OCI-LY3 (cell line): ENCODE results near the gene SRRM5.

Experiments used
- EZH2phosphoT487 ChIP-seq: fragments of 200-600 bp; shearing (Covaris generic); IDR thresholded peaks from 2 replicates; pipeline ENCODE4 v1.6.1; 2018; ENCODE audit warnings: antibody characterized with exemption, mixed run types, low read depth
- TF ChIP-seq, protein P1 (sequence below): fragments of 200-600, 300-600 bp; sonication (generic); IDR thresholded peaks from 2 replicates; pipeline ENCODE4 v1.5.1; 2014; ENCODE audit warnings: antibody characterized with exemption, low read length, low read depth

DNA sequence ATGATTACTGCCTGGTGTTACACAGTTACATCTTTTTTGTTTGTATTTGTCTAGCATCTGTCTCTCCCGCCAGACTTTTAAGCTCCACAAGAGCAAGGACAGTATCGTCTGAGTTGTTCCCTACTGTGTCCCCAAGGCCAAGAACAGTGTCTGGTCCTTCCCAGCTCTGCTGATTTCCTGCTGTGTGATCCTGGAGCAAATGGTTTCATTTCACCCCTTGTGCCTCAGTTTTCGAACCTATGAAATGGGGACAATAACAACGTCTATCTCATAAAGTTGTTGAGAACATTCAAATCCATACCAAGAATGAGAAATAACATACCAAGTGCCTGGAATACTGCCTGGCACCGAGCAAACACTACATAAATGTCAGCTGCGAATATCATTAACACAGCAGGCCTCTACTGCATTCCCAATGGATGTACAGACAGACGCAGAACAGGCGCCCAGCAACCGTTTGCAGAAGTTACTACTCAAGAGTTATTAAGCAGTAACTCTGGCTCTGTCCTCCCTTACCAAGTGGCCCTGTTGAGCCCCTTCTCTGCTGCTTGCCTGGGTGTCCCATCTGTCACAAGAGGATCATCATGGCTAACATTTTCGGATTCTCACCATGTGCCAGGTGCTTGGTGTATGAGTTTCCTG, 48.0 kb upstream of the SRRM5 start:
- TF ChIP-seq, protein P1, sequence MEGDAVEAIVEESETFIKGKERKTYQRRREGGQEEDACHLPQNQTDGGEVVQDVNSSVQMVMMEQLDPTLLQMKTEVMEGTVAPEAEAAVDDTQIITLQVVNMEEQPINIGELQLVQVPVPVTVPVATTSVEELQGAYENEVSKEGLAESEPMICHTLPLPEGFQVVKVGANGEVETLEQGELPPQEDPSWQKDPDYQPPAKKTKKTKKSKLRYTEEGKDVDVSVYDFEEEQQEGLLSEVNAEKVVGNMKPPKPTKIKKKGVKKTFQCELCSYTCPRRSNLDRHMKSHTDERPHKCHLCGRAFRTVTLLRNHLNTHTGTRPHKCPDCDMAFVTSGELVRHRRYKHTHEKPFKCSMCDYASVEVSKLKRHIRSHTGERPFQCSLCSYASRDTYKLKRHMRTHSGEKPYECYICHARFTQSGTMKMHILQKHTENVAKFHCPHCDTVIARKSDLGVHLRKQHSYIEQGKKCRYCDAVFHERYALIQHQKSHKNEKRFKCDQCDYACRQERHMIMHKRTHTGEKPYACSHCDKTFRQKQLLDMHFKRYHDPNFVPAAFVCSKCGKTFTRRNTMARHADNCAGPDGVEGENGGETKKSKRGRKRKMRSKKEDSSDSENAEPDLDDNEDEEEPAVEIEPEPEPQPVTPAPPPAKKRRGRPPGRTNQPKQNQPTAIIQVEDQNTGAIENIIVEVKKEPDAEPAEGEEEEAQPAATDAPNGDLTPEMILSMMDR: no peak
- no peak for TF ChIP-seq EZH2phosphoT487
